ENCODE measurements around the gene APOBEC3H.

The APOBEC3H gene

GRCh38 chr22:39135092-39135896 is 38.2 kb downstream of the APOBEC3H start:
- DNase-seq (ENCODE audit: low spot score) = no peak

- DNase-seq (ENCODE audit: low spot score) = no peak
Observed at GRCh38 chr22:39136317-39136716, 39.3 kb downstream of the APOBEC3H start.

GRCh38 chr22:39138357-39138997 is 41.4 kb downstream of the APOBEC3H start:
- no peak for DNase-seq (ENCODE audit: low spot score)

GRCh38 chr22:39139933-39140332 is 42.9 kb downstream of the APOBEC3H start:
- DNase-seq (ENCODE audit: low spot score) = no peak

- DNase-seq (ENCODE audit: low spot score) = no peak
Observed at GRCh38 chr22:39142088-39142680, 45.1 kb downstream of the APOBEC3H start.

GRCh38 chr22:39144101-39144767 is 47.2 kb downstream of the APOBEC3H start:
- DNase-seq (ENCODE audit: low spot score) = no peak

- no peak for DNase-seq (ENCODE audit: low spot score)
Observed at GRCh38 chr22:39146256-39147101, 49.4 kb downstream of the APOBEC3H start.

GRCh38 chr22:39147335-39148025 is 50.4 kb downstream of the APOBEC3H start:
- DNase-seq (ENCODE audit: low spot score) = no peak

GRCh38 chr22:39148026-39148726 is 51.1 kb downstream of the APOBEC3H start:
- DNase-seq (ENCODE audit: low spot score) = no peak

- DNase-seq (ENCODE audit: low spot score) = no peak
Observed at GRCh38 chr22:39148727-39149535, 51.9 kb downstream of the APOBEC3H start.

- no peak for DNase-seq (ENCODE audit: low spot score)
Observed at GRCh38 chr22:39149915-39150847, 53.1 kb downstream of the APOBEC3H start.

GRCh38 chr22:39150848-39151215 is 53.8 kb downstream of the APOBEC3H start:
- DNase-seq (ENCODE audit: low spot score) = no peak

- DNase-seq (ENCODE audit: low spot score) = no peak
Observed at GRCh38 chr22:39151329-39151975, 54.4 kb downstream of the APOBEC3H start.

GRCh38 chr22:39152024-39152510 is 55.0 kb downstream of the APOBEC3H start:
- no peak for DNase-seq (ENCODE audit: low spot score)

- DNase-seq (ENCODE audit: low spot score) = peak; percentile 94
Observed at GRCh38 chr22:39152511-39153219, 55.6 kb downstream of the APOBEC3H start, which contains the start of gene CBX7. Gene CBX7, minus strand, starts transcription at chr22:39152680. Its CDS starts 236 bp downstream, at chr22:39152444.

- no peak for DNase-seq (ENCODE audit: low spot score)
Observed at GRCh38 chr22:39153220-39153717, 56.2 kb downstream of the APOBEC3H start.

Data from globus pallidus (tissue), 1 donor.